SK-N-SH treated with all-trans-retinoic acid at 6 μM for 48 hours (cell line): ENCODE results near the gene LMNTD2.

Experiments
- ATAC-seq: fragments of 200-7000 bp; cut with Tn5 transposase; 3 replicates; pipeline ENCODE4 v1.9.1; 2020; ENCODE audit warnings: mild to moderate bottlenecking, moderate library complexity
- ARNTL ChIP-seq: fragments of 450-650 bp; formaldehyde crosslinking; IDR thresholded peaks from 2 replicates; pipeline ENCODE4 v1.5.0; 2020; ENCODE audit warnings: low read depth, mild to moderate bottlenecking, moderate library complexity, borderline replicate concordance
- BACH2 ChIP-seq: fragments of 250-450 bp; sonication (Bioruptor Pico); IDR thresholded peaks from 2 replicates; pipeline ENCODE4 v1.9.0; 2021; ENCODE audit warnings: mild to moderate bottlenecking, borderline replicate concordance
- CSDC2 ChIP-seq: fragments of 250-450 bp; sonication (Bioruptor Pico); IDR thresholded peaks from 2 replicates; pipeline ENCODE4 v1.5.0; 2020; ENCODE audit warnings: mild to moderate bottlenecking, moderate library complexity
- ESRRG ChIP-seq: fragments of 250-450 bp; sonication (Bioruptor Pico); IDR thresholded peaks from 2 replicates; pipeline ENCODE4 v1.6.1; 2021; ENCODE audit warnings: mild to moderate bottlenecking
- GLIS3 ChIP-seq: fragments of 250-450 bp; sonication (Bioruptor Pico); IDR thresholded peaks from 2 replicates; pipeline ENCODE4 v1.5.0; 2020; ENCODE audit warnings: mild to moderate bottlenecking, moderate library complexity
- ISL1 ChIP-seq: fragments of 250-450 bp; sonication (Bioruptor Pico); IDR thresholded peaks from 2 replicates; pipeline ENCODE4 v2.1.2; 2022; ENCODE audit warnings: mild to moderate bottlenecking, moderate library complexity
- OSR1 ChIP-seq: fragments of 250-450 bp; sonication (Bioruptor Pico); IDR thresholded peaks from 2 replicates; pipeline ENCODE4 v1.8.0; 2022; ENCODE audit warnings: moderate library complexity, mild to moderate bottlenecking, inconsistent platforms
- PPARA ChIP-seq: fragments of 250-450 bp; sonication (Bioruptor Pico); IDR thresholded peaks from 2 replicates; pipeline ENCODE4 v1.5.0; 2020; ENCODE audit warnings: mild to moderate bottlenecking, borderline replicate concordance
- RARB ChIP-seq: fragments of 250-450 bp; sonication (Bioruptor Pico); IDR thresholded peaks from 2 replicates; pipeline ENCODE4 v1.8.0; 2021; ENCODE audit warnings: mild to moderate bottlenecking, moderate library complexity
- SNAI2 ChIP-seq: fragments of 250-450 bp; sonication (Bioruptor Pico); IDR thresholded peaks from 2 replicates; pipeline ENCODE4 v1.5.0; 2020; ENCODE audit warnings: mild to moderate bottlenecking, moderate library complexity
- TCF4 ChIP-seq: fragments of 250-450 bp; sonication (Bioruptor Pico); IDR thresholded peaks from 2 replicates; pipeline ENCODE4 v1.8.0; 2021; ENCODE audit warnings: mild to moderate bottlenecking, moderate library complexity, borderline replicate concordance
- TOX ChIP-seq: fragments of 250-450 bp; sonication (Bioruptor Pico); IDR thresholded peaks from 2 replicates; pipeline ENCODE4 v1.8.0; 2021; ENCODE audit warnings: mild to moderate bottlenecking, moderate library complexity, borderline replicate concordance
- ZC3H10 ChIP-seq: fragments of 250-450 bp; sonication (Bioruptor Pico); IDR thresholded peaks from 2 replicates; pipeline ENCODE4 v1.5.1; 2021; ENCODE audit warnings: mild to moderate bottlenecking, moderate library complexity
- ZFP3 ChIP-seq: fragments of 250-450 bp; sonication (Bioruptor Pico); IDR thresholded peaks from 2 replicates; pipeline ENCODE4 v1.5.0; 2020; ENCODE audit warnings: mild to moderate bottlenecking, moderate library complexity
- ZFP30 ChIP-seq: fragments of 450-650 bp; formaldehyde crosslinking; IDR thresholded peaks from 2 replicates; pipeline ENCODE4 v1.5.0; 2022; ENCODE audit warnings: mild to moderate bottlenecking, moderate library complexity
- ZNF565 ChIP-seq: fragments of 450-650 bp; formaldehyde crosslinking; conservative IDR thresholded peaks from 2 replicates; pipeline ENCODE4 v1.5.0; 2020; ENCODE audit warnings: low read depth, mild to moderate bottlenecking, moderate library complexity
- ZNF70 ChIP-seq: fragments of 450-650 bp; formaldehyde crosslinking; IDR thresholded peaks from 2 replicates; pipeline ENCODE4 v1.5.0; 2020; ENCODE audit warnings: mild to moderate bottlenecking, moderate library complexity
- ZNF8 ChIP-seq: fragments of 450-650 bp; formaldehyde crosslinking; IDR thresholded peaks from 2 replicates; pipeline ENCODE4 v1.5.0; 2020; ENCODE audit warnings: mild to moderate bottlenecking, moderate library complexity
- TF ChIP-seq, protein P1 (sequence below): fragments of 250-450 bp; sonication (Bioruptor Pico); IDR thresholded peaks from 2 replicates; pipeline ENCODE4 v1.8.0; 2021; ENCODE audit warnings: low read depth, mild to moderate bottlenecking, moderate library complexity, borderline replicate concordance
- TF ChIP-seq, protein P2 (sequence below): fragments of 250-450 bp; sonication (Bioruptor Pico); IDR thresholded peaks from 2 replicates; pipeline ENCODE4 v1.8.0; 2020; ENCODE audit warnings: mild to moderate bottlenecking, moderate library complexity, borderline replicate concordance
- TF ChIP-seq, protein P3 (sequence below): fragments of 250-450 bp; sonication (Bioruptor Pico); IDR thresholded peaks from 2 replicates; pipeline ENCODE4 v1.5.0; 2020; ENCODE audit warnings: mild to moderate bottlenecking, moderate library complexity
- TF ChIP-seq, protein P4 (sequence below): fragments of 250-450 bp; sonication (Bioruptor Pico); IDR thresholded peaks from 2 replicates; pipeline ENCODE4 v1.5.1; 2021; ENCODE audit warnings: mild to moderate bottlenecking, moderate library complexity

LMNTD2 gene

DNA sequence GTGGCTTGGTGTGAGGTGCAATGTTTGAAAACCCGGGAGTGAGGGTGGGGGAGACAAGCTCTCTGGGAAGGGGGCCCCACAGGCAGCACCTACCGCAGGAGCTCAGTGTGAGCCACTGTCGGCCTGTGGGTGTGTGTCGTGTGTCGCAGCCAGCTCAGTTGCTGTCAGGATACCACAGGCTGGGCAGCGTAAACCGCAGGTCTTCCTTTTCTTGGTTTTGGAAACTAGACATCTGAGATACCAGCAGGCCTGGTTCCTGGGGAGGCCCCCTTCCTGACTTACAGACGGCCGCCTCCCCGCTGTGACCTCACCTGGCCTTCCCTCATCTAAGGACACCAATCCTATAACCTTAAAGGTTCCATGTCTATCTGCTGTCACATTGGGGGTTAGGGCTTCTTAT, 35.8 kb upstream of the LMNTD2 start (continued):
- no peak for TF ChIP-seq ZFP30 (CRISPR knock-in tag)
- TF ChIP-seq SNAI2 (CRISPR knock-in tag) = no peak
- TF ChIP-seq, protein P1, sequence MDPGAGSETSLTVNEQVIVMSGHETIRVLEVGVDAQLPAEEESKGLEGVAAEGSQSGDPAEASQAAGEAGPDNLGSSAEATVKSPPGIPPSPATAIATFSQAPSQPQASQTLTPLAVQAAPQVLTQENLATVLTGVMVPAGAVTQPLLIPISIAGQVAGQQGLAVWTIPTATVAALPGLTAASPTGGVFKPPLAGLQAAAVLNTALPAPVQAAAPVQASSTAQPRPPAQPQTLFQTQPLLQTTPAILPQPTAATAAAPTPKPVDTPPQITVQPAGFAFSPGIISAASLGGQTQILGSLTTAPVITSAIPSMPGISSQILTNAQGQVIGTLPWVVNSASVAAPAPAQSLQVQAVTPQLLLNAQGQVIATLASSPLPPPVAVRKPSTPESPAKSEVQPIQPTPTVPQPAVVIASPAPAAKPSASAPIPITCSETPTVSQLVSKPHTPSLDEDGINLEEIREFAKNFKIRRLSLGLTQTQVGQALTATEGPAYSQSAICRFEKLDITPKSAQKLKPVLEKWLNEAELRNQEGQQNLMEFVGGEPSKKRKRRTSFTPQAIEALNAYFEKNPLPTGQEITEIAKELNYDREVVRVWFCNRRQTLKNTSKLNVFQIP = no peak
- TF ChIP-seq, protein P2, sequence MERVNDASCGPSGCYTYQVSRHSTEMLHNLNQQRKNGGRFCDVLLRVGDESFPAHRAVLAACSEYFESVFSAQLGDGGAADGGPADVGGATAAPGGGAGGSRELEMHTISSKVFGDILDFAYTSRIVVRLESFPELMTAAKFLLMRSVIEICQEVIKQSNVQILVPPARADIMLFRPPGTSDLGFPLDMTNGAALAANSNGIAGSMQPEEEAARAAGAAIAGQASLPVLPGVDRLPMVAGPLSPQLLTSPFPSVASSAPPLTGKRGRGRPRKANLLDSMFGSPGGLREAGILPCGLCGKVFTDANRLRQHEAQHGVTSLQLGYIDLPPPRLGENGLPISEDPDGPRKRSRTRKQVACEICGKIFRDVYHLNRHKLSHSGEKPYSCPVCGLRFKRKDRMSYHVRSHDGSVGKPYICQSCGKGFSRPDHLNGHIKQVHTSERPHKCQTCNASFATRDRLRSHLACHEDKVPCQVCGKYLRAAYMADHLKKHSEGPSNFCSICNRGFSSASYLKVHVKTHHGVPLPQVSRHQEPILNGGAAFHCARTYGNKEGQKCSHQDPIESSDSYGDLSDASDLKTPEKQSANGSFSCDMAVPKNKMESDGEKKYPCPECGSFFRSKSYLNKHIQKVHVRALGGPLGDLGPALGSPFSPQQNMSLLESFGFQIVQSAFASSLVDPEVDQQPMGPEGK (CRISPR knock-in tag) = no peak
- no peak for TF ChIP-seq OSR1
- no peak for TF ChIP-seq RARB

DNA sequence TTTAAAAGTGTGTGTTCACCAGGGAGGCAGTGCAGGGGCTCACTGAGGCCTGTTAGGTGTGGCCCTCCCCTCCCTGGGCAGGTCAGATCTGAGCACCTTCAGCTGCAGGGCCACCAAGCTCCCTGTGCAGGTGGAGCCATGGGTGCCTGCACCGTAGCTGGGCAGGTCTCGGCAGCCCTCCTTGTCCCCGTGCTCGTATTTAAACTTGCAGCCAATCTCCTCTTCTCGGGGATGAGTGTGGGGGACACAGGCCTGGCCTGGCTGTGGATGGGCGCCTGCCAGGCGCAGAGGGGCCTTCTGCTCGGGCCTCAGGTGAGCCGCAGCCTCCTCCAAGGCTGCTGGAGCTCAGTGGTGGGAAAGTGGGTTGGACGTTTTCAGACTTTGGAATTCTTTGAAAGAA, 34.9 kb upstream of the LMNTD2 start:
- TF ChIP-seq ZFP30 (CRISPR knock-in tag) (no peak), ISL1 (CRISPR knock-in tag) (no peak), ESRRG (CRISPR knock-in tag) (no peak), PPARA (CRISPR knock-in tag) (no peak), TOX (CRISPR knock-in tag) (no peak), RARB (no peak), ZNF565 (CRISPR knock-in tag) (no peak), GLIS3 (CRISPR knock-in tag) (no peak), ZNF70 (no peak), TCF4 (no peak), ARNTL (CRISPR knock-in tag) (no peak), SNAI2 (CRISPR knock-in tag) (no peak), CSDC2 (CRISPR knock-in tag) (no peak), BACH2 (CRISPR knock-in tag) (no peak), ZNF8 (CRISPR knock-in tag) (no peak)
- TF ChIP-seq, protein P3, sequence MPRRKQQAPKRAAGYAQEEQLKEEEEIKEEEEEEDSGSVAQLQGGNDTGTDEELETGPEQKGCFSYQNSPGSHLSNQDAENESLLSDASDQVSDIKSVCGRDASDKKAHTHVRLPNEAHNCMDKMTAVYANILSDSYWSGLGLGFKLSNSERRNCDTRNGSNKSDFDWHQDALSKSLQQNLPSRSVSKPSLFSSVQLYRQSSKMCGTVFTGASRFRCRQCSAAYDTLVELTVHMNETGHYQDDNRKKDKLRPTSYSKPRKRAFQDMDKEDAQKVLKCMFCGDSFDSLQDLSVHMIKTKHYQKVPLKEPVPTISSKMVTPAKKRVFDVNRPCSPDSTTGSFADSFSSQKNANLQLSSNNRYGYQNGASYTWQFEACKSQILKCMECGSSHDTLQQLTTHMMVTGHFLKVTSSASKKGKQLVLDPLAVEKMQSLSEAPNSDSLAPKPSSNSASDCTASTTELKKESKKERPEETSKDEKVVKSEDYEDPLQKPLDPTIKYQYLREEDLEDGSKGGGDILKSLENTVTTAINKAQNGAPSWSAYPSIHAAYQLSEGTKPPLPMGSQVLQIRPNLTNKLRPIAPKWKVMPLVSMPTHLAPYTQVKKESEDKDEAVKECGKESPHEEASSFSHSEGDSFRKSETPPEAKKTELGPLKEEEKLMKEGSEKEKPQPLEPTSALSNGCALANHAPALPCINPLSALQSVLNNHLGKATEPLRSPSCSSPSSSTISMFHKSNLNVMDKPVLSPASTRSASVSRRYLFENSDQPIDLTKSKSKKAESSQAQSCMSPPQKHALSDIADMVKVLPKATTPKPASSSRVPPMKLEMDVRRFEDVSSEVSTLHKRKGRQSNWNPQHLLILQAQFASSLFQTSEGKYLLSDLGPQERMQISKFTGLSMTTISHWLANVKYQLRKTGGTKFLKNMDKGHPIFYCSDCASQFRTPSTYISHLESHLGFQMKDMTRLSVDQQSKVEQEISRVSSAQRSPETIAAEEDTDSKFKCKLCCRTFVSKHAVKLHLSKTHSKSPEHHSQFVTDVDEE = no peak
- TF ChIP-seq, protein P4, sequence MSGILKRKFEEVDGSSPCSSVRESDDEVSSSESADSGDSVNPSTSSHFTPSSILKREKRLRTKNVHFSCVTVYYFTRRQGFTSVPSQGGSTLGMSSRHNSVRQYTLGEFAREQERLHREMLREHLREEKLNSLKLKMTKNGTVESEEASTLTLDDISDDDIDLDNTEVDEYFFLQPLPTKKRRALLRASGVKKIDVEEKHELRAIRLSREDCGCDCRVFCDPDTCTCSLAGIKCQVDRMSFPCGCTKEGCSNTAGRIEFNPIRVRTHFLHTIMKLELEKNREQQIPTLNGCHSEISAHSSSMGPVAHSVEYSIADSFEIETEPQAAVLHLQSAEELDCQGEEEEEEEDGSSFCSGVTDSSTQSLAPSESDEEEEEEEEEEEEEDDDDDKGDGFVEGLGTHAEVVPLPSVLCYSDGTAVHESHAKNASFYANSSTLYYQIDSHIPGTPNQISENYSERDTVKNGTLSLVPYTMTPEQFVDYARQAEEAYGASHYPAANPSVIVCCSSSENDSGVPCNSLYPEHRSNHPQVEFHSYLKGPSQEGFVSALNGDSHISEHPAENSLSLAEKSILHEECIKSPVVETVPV = no peak
- TF ChIP-seq, protein P2 (CRISPR knock-in tag) = no peak
- TF ChIP-seq, protein P1 = no peak
- ATAC-seq = no peak

DNA sequence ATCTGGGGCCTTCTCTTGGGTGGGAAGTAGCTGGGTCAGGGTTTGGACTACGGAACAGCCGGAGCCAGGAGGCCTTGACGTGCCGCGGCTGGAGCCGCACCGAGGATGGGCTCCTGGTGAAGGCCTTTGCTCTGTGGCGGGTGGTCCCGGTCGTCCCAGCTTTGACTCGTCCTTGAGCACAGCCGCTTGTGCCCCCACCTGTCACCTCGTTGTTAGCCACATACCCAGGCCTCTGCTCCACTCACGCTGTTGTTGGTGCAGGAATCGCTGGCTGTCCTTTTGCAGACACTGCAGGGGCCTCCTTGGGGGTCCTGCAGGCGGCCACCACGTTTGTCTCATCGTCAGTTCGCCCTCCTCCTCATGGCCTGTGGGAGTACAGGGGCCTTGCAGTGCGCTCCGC, 32.8 kb upstream of the LMNTD2 start:
- no peak for TF ChIP-seq ZC3H10 (CRISPR knock-in tag)
- no peak for TF ChIP-seq CSDC2 (CRISPR knock-in tag)
- TF ChIP-seq, protein P1 = no peak
- no peak for TF ChIP-seq ZNF70
- no peak for TF ChIP-seq ZFP3 (CRISPR knock-in tag)
- ATAC-seq = no peak
